ENCODE data around the gene PPIL1.

PPIL1 gene

DNA sequence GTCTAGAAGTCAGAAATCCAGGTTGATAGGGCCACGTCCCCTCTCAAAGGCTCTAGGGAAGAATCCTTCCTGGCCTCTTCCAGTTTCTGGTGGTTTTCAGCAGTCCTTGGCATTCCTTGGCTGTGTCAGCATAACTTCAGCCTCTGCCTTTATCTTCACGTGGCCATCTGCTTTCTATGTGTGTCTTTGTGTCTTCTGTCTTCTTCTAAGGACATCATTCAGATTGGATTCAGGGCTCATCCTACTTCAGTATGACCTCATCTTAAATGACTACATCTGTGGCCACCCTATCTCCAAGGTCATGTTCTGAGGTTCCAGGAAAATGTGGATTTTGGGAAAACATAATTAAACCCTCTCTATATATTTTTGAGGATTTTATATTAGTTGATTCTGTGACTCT is 34.1 kb upstream of the PPIL1 start:
- no peak overlapping the region for H4K5ac ChIP-seq (ENCODE audit: low read length)
- no peak overlapping the region for H2BK15ac ChIP-seq (replicated peaks; ENCODE audit: low read depth)
- no peak overlapping the region for H3K27ac ChIP-seq (ENCODE audit: low read depth, low read length)
- no peak overlapping the region for H3K9ac ChIP-seq (ENCODE audit: low read length)
- WGBS (ENCODE audit: extremely low coverage, insufficient coverage, low lambda C conversion rate) = no CpG with 5 or more reads among the region's 2 CpGs
- no peaks in the 10 kb centered on the region for H3K4me1 ChIP-seq (ENCODE audit: control insufficient read depth, low read depth, low read length)
- no peaks in the 10 kb centered on the region for H3K27me3 ChIP-seq (ENCODE audit: insufficient read depth, low read length, poor library complexity)
- no peak overlapping the region for H2BK120ac ChIP-seq (ENCODE audit: low read depth, low read length)
- no peak overlapping the region for H2BK5ac ChIP-seq (ENCODE audit: low read length)
- H3K79me1 ChIP-seq (ENCODE audit: low read length) = no peaks in the 10 kb centered on the region
- no peak overlapping the region for H4K8ac ChIP-seq (ENCODE audit: low read depth, low read length)
- no peak overlapping the region for H3K4me2 ChIP-seq (ENCODE audit: low read length)
- no peak overlapping the region for H3K4me3 ChIP-seq (ENCODE audit: low read length)
- no peak overlapping the region for H3K18ac ChIP-seq (ENCODE audit: low read length)
- no peak overlapping the region for H3K23ac ChIP-seq (ENCODE audit: low read length)
- no peak overlapping the region for H3K56ac ChIP-seq (ENCODE audit: low read length)
- no peaks in the 10 kb centered on the region for H3K79me2 ChIP-seq (ENCODE audit: control insufficient read depth, insufficient read depth, low read length)
- H2AK5ac ChIP-seq (ENCODE audit: low read length) = no peak overlapping the region
- H3K36me3 ChIP-seq (ENCODE audit: control insufficient read depth, insufficient read depth, low read length) = no peaks in the 10 kb centered on the region
- DNase-seq = no peak
- H3K4ac ChIP-seq (ENCODE audit: low read depth, low read length) = no peak overlapping the region

DNA sequence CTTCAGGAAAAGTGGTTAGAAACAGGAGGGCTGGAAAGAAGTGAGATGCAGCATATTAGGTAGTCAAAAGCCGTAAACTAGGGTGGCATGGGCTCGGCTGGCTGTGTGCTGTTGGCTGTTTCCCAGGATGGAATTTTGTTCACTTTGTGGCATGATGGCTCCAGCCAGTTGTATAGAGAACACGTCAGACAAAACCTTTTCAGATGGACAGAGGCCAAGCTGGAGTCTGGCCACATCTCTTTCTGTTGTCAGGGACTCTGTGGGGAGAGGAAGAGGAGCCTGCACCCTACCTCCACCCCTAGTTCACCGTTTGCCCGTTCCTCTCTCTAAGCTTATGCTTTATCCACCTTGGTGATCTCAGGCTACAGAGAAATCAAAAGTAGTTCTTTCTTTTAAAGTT is 33.2 kb upstream of the PPIL1 start:
- Histone ChIP-seq H3K4me2 (ENCODE audit: low read length) (no peak overlapping the region), H3K56ac (ENCODE audit: low read length) (no peak overlapping the region), H2AK5ac (ENCODE audit: low read length) (no peak overlapping the region), H3K27me3 (ENCODE audit: insufficient read depth, low read length, poor library complexity) (no peaks in the 10 kb centered on the region), H4K8ac (ENCODE audit: low read depth, low read length) (no peak overlapping the region), H3K18ac (ENCODE audit: low read length) (no peak overlapping the region), H3K27ac (ENCODE audit: low read depth, low read length) (no peak overlapping the region), H3K4ac (ENCODE audit: low read depth, low read length) (no peak overlapping the region), H3K79me2 (ENCODE audit: control insufficient read depth, insufficient read depth, low read length) (no peaks in the 10 kb centered on the region), H3K4me3 (ENCODE audit: low read length) (no peak overlapping the region), H3K79me1 (ENCODE audit: low read length) (no peaks in the 10 kb centered on the region), H2BK5ac (ENCODE audit: low read length) (no peak overlapping the region), H3K9ac (ENCODE audit: low read length) (no peak overlapping the region), H3K23ac (ENCODE audit: low read length) (no peak overlapping the region), H2BK15ac (replicated peaks; ENCODE audit: low read depth) (no peak overlapping the region), H4K5ac (ENCODE audit: low read length) (no peak overlapping the region), H3K4me1 (ENCODE audit: control insufficient read depth, low read depth, low read length) (no peaks in the 10 kb centered on the region), H2BK120ac (ENCODE audit: low read depth, low read length) (no peak overlapping the region), H3K36me3 (ENCODE audit: control insufficient read depth, insufficient read depth, low read length) (no peaks in the 10 kb centered on the region)
- no CpG with 5 or more reads among the region's 5 CpGs for WGBS (ENCODE audit: extremely low coverage, insufficient coverage, low lambda C conversion rate)
- no peak for DNase-seq

DNA sequence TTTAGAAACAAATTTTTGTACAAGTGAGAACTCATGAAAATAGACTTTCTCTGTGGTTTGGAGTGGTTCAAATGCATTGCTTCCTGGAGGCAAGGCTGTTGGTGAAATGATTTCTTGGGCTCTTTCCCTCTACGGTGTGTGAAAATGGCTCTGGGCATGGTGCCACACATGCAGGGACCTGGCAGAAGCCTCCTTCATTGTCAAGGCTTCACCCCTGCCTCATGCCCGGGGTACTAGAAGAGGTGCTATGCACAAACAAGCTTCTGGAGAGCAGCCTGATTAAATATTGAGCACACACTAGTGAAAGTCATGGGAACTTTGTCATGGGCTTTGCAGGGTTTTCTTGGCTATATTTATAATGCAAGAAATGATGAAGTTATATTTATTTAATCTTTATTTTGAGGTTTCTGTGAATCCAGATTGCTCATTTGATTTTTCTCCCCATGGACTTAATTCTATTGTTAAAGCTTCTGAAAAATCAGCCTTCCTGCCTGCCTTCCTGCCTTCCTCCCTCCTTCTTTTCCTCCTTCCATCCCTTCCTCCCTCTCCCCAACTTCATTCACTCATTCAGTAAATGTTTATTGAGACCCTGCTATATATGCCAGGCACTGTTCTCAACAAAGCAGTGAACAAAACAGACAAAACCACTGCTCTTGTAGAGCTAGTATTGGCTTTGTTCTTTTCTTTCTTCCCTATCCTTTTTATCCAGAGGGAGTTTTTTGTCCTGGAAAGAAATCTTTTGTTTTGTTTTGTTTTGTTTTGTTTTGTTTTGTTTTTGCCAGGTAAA is 32.1 kb upstream of the PPIL1 start:
- Histone ChIP-seq H4K5ac (ENCODE audit: low read length) (no peak overlapping the region), H3K36me3 (ENCODE audit: control insufficient read depth, insufficient read depth, low read length) (no peaks in the 10 kb centered on the region)
- no CpG with 5 or more reads among the region's 2 CpGs for WGBS (ENCODE audit: extremely low coverage, insufficient coverage, low lambda C conversion rate)

DNA sequence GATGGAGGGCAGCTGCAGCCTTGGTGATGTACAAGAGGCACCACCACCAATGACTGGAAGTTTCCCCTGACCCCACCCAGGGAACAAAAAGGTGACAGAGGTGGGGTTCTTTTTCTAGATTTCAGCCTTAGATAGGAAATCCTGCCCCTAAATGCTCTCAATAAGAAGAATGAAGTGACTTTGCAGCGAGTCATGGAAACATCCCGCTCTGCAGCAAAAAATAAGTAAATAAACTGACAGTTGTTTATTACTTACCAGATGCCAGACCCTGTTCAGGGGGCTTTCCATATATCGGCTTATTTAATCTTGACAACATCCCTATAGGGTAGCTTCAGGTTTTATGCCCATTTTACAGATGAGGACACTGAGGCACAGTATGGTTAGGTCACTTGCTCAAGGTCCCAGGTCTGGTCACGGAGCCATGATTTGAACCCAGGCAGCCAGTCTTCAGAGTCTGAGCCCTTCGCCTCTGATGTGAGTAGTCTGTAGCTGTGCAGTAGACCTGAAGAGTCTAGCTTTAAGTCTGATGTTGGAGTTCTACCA is 30.3 kb upstream of the PPIL1 start:
- Histone ChIP-seq H3K4me1 (ENCODE audit: control insufficient read depth, low read depth, low read length) (no peaks in the 10 kb centered on the region), H2AK5ac (ENCODE audit: low read length) (no peak overlapping the region), H4K5ac (ENCODE audit: low read length) (no peak overlapping the region), H3K4ac (ENCODE audit: low read depth, low read length) (no peak overlapping the region), H2BK5ac (ENCODE audit: low read length) (no peak overlapping the region), H2BK15ac (replicated peaks; ENCODE audit: low read depth) (no peak overlapping the region), H3K79me2 (ENCODE audit: control insufficient read depth, insufficient read depth, low read length) (no peaks in the 10 kb centered on the region), H3K56ac (ENCODE audit: low read length) (no peak overlapping the region), H3K4me3 (ENCODE audit: low read length) (no peak overlapping the region), H3K23ac (ENCODE audit: low read length) (no peak overlapping the region), H3K79me1 (ENCODE audit: low read length) (no peaks in the 10 kb centered on the region), H3K36me3 (ENCODE audit: control insufficient read depth, insufficient read depth, low read length) (no peaks in the 10 kb centered on the region), H3K9ac (ENCODE audit: low read length) (no peak overlapping the region), H3K18ac (ENCODE audit: low read length) (no peak overlapping the region), H3K27me3 (ENCODE audit: insufficient read depth, low read length, poor library complexity) (no peaks in the 10 kb centered on the region), H4K8ac (ENCODE audit: low read depth, low read length) (no peak overlapping the region), H3K4me2 (ENCODE audit: low read length) (no peak overlapping the region), H2BK120ac (ENCODE audit: low read depth, low read length) (no peak overlapping the region), H3K27ac (ENCODE audit: low read depth, low read length) (no peak overlapping the region)
- DNase-seq = no peak
- WGBS (ENCODE audit: extremely low coverage, insufficient coverage, low lambda C conversion rate) = no CpG with 5 or more reads among the region's 5 CpGs

More for the DNA sequence above, 32.1 kb upstream of the PPIL1 start:
- Histone ChIP-seq H3K9ac (ENCODE audit: low read length) (no peak overlapping the region), H3K4me3 (ENCODE audit: low read length) (no peak overlapping the region), H3K27me3 (ENCODE audit: insufficient read depth, low read length, poor library complexity) (no peaks in the 10 kb centered on the region), H3K79me2 (ENCODE audit: control insufficient read depth, insufficient read depth, low read length) (no peaks in the 10 kb centered on the region), H3K79me1 (ENCODE audit: low read length) (no peaks in the 10 kb centered on the region), H3K56ac (ENCODE audit: low read length) (no peak overlapping the region), H3K27ac (ENCODE audit: low read depth, low read length) (no peak overlapping the region), H2BK120ac (ENCODE audit: low read depth, low read length) (no peak overlapping the region), H3K23ac (ENCODE audit: low read length) (no peak overlapping the region), H2BK5ac (ENCODE audit: low read length) (no peak overlapping the region), H2BK15ac (replicated peaks; ENCODE audit: low read depth) (no peak overlapping the region), H3K4me2 (ENCODE audit: low read length) (no peak overlapping the region), H4K8ac (ENCODE audit: low read depth, low read length) (no peak overlapping the region), H3K18ac (ENCODE audit: low read length) (no peak overlapping the region), H3K4ac (ENCODE audit: low read depth, low read length) (no peak overlapping the region), H2AK5ac (ENCODE audit: low read length) (no peak overlapping the region), H3K4me1 (ENCODE audit: control insufficient read depth, low read depth, low read length) (no peaks in the 10 kb centered on the region)
- DNase-seq = no peak

DNA sequence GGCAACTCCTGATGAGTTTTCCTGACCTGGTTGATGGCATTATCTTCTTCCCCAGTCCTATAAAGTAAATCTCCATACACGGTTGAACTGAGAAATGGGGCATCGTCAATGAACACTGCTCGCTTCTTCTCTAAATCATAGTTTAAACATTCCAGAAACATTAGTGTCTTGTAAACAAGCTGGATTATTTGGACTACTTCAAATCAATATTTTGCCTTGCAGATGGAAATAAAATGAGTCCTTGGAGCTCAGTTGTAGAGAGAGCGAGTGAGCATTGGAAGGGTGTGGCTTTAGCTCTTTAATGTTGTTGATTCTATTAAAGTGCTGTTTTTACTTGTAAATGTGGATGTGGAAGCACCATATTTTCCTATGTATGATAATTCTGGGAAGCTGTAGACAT is 29.5 kb upstream of the PPIL1 start:
- H2BK5ac ChIP-seq (ENCODE audit: low read length) = no peak overlapping the region
- no peaks in the 10 kb centered on the region for H3K36me3 ChIP-seq (ENCODE audit: control insufficient read depth, insufficient read depth, low read length)
- H3K18ac ChIP-seq (ENCODE audit: low read length) = no peak overlapping the region
- WGBS (ENCODE audit: extremely low coverage, insufficient coverage, low lambda C conversion rate) = no CpG with 5 or more reads among the region's 4 CpGs
- H4K8ac ChIP-seq (ENCODE audit: low read depth, low read length) = no peak overlapping the region
- H3K4me2 ChIP-seq (ENCODE audit: low read length) = no peak overlapping the region
- H3K4ac ChIP-seq (ENCODE audit: low read depth, low read length) = no peak overlapping the region
- no peak overlapping the region for H4K5ac ChIP-seq (ENCODE audit: low read length)
- H3K9ac ChIP-seq (ENCODE audit: low read length) = no peak overlapping the region
- no peaks in the 10 kb centered on the region for H3K27me3 ChIP-seq (ENCODE audit: insufficient read depth, low read length, poor library complexity)
- no peak overlapping the region for H3K27ac ChIP-seq (ENCODE audit: low read depth, low read length)
- no peak overlapping the region for H3K4me3 ChIP-seq (ENCODE audit: low read length)
- DNase-seq = no peak
- H3K4me1 ChIP-seq (ENCODE audit: control insufficient read depth, low read depth, low read length) = no peaks in the 10 kb centered on the region
- no peak overlapping the region for H3K23ac ChIP-seq (ENCODE audit: low read length)
- H3K79me2 ChIP-seq (ENCODE audit: control insufficient read depth, insufficient read depth, low read length) = no peaks in the 10 kb centered on the region
- H2BK15ac ChIP-seq (replicated peaks; ENCODE audit: low read depth) = no peak overlapping the region
- H3K56ac ChIP-seq (ENCODE audit: low read length) = no peak overlapping the region
- no peaks in the 10 kb centered on the region for H3K79me1 ChIP-seq (ENCODE audit: low read length)
- no peak overlapping the region for H2AK5ac ChIP-seq (ENCODE audit: low read length)
- no peak overlapping the region for H2BK120ac ChIP-seq (ENCODE audit: low read depth, low read length)

DNA sequence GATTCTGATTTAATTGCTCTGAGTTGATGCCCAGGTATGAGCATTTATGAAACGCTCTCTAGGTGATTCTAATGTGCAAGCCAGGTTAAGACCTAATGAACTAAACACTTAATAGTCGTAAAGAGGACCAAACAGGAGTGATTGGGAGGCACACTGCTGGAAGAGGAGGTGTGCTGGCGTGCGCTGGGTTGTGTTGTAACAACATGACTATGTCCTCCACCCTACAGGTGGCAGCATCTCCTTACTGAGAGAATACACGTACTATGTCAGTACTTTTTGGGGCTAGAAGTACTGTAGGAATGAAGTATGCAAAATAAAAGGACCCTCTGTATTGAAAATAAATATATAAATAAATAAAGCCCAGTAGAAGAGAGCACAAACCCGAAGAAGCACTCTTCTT is 23.0 kb upstream of the PPIL1 start:
- H3K4me3 ChIP-seq (ENCODE audit: low read length) = no peak overlapping the region
- H3K23ac ChIP-seq (ENCODE audit: low read length) = no peak overlapping the region
- no peak overlapping the region for H2BK120ac ChIP-seq (ENCODE audit: low read depth, low read length)
- no peak overlapping the region for H4K8ac ChIP-seq (ENCODE audit: low read depth, low read length)
- H2BK5ac ChIP-seq (ENCODE audit: low read length) = no peak overlapping the region
- H3K56ac ChIP-seq (ENCODE audit: low read length) = no peak overlapping the region
- no peak overlapping the region for H3K27ac ChIP-seq (ENCODE audit: low read depth, low read length)
- H3K9ac ChIP-seq (ENCODE audit: low read length) = no peak overlapping the region
- H2AK5ac ChIP-seq (ENCODE audit: low read length) = no peak overlapping the region
- H3K4ac ChIP-seq (ENCODE audit: low read depth, low read length) = no peak overlapping the region
- H2BK15ac ChIP-seq (replicated peaks; ENCODE audit: low read depth) = no peak overlapping the region
- H3K27me3 ChIP-seq (ENCODE audit: insufficient read depth, low read length, poor library complexity) = no peaks in the 10 kb centered on the region
- H3K79me2 ChIP-seq (ENCODE audit: control insufficient read depth, insufficient read depth, low read length) = no peaks in the 10 kb centered on the region
- no peak overlapping the region for H4K5ac ChIP-seq (ENCODE audit: low read length)
- no peaks in the 10 kb centered on the region for H3K36me3 ChIP-seq (ENCODE audit: control insufficient read depth, insufficient read depth, low read length)
- WGBS (ENCODE audit: extremely low coverage, insufficient coverage, low lambda C conversion rate) = no CpG with 5 or more reads among the region's 6 CpGs
- H3K79me1 ChIP-seq (ENCODE audit: low read length) = no peaks in the 10 kb centered on the region
- DNase-seq = peak; percentile 48
- no peaks in the 10 kb centered on the region for H3K4me1 ChIP-seq (ENCODE audit: control insufficient read depth, low read depth, low read length)
- no peak overlapping the region for H3K4me2 ChIP-seq (ENCODE audit: low read length)
- H3K18ac ChIP-seq (ENCODE audit: low read length) = no peak overlapping the region

All from mesendoderm (in vitro differentiated cells).